CD4-positive, alpha-beta T cell treated with Interleukin-10 for 1 hour (primary cell): Measurements from ENCODE around the gene EGFL6.
"Not testable (repeated sequence)": the region's sequence is repeated elsewhere in the genome, so short reads cannot be mapped to it uniquely, and the experiment has no call there.

Experiments
- DNase-seq: peaks from one replicate; pipeline ENCODE4 v3.0.0-alpha.2; 2020

The EGFL6 gene

DNA sequence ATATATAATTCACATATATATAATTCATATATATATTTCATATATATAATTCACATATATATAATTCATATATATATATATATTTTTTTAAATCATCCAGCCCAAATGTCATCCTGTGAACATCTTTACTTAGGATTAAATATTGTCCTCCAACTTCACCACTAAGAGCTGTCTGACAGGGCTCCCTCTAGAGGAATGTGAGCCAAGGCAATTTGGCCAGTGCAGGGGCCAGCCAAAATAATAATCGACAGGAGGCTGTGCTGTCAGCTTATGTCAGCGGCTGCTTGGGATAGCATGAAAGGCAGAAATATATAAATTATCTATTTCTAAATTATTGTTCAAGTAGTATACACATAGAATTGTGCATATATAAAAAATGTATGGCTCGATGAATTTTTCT, 29.5 kb downstream of the EGFL6 start:
- no peak for DNase-seq

DNA sequence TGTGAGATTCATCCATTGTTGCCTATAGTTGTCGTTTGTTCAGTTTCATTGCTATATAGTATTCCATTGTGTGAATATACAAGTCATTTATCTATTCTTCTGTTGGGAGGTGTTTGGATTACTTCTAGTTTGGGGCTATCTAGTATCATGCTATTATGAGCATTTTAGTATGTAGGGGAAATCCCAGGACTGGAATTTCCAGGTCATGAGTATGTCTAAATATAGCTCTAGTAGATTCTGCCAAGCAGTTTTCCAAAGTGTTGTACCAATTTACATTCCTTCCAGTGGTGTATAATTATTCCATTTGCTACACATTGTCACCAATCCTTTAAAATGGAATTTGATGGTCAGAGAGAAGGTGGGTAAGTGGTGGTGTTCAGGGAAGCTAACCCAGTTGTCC, 30.1 kb downstream of the EGFL6 start:
- DNase-seq = no peak

- no peak for DNase-seq
These were observed 36.2 kb downstream of the EGFL6 start for GRCh38 chrX:13605611-13606010.

DNA sequence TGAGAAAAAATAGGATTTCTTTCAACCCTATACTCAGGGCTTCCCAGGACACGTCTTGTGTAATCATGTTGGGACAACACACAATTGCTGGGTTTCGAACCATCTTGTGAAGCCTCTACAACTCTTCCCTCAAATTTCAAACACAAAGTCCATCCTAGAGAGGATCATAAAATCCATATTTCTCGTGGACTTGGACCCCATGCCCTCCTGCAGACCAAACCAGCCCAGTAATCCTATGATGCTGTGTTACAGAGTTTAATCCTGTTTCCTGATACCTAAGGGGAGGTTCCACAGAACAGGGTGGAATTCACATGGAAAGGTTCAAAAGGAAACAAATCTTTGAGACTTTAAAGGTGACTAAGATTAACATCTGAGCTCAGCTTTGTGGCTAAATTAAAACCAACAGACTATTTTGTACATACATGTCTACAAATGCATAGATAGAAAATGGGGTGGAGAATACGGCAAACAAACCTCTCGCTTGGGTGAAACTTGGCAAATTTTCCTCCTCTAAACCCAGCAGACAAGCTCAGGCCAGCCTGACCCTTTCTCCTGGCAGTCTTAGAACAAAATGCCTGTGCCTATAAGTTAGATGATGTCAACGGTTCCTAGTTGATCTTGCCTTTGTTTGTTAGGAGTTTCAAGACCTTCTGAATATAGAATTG, 38.1 kb downstream of the EGFL6 start:
- DNase-seq = no peak

- no peak for DNase-seq
These were observed 38.6 kb downstream of the EGFL6 start for GRCh38 chrX:13607996-13608365.

GRCh38 chrX:13614154-13614553, 44.8 kb downstream of the EGFL6 start:
- DNase-seq = no peak

DNA sequence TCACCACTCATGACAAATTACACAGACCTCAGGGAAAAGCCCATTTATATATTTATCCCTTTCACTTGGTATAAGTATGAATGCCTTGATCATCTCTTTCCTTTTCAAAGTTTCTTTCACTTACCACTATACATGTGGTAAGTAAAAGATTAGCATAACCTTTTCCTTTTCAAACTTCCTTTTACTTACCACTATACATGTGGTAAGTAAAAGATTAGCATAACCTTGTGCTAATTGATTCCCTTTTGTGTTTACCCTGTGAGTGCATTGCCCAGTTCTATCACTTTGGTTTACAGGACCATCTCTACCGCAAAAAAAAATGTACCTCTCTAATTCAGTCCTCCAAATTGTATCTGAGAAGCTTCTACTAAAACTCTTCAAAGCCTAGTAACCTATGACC, 50.8 kb downstream of the EGFL6 start:
- no peak for DNase-seq

GRCh38 chrX:13622401-13622964, 53.1 kb downstream of the EGFL6 start:
- DNase-seq = no peak

- no peak for DNase-seq
These were observed 57.9 kb downstream of the EGFL6 start for GRCh38 chrX:13627306-13627705.

DNA sequence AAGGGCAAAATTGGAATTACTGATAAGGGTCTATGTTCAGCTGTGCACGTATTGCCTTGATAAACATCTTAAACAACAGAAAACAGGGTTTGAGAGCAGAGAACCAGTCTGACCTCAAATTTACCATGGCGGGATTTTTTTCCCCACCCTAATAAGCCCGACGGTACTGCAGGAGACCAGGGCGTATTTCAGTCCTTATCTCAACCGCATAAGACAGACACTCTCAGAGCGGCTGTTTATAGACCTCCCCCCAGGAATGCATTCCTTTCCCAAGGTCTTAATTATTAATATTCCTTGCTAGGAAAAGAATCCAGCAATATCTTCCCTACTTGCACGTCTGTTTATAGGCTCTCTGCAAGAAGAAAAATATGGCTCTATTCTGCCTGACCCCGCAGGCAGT, 67.8 kb downstream of the EGFL6 start:
- DNase-seq = not testable (repeated sequence)

DNA sequence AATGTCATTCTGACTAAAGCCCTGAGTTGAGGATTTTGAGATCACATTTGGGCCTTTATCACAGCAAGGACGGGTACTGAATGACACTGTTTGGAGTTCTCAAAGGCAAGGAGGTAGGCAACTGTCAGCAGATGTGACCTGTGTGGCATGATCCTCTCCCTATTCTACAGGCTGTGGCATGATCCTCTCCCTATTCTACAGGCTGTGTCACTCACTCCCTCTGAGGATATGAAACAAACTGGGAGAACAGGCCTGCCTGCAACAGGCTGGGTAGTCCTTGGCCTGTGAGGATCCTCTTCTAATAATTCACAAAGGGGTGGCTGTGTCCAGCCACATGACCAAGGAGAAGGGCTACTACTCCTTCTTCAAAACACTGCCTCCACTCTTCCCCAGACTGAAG, 68.6 kb downstream of the EGFL6 start:
- no peak for DNase-seq

GRCh38 chrX:13638826-13639225, 69.4 kb downstream of the EGFL6 start:
- DNase-seq = no peak

- DNase-seq = not testable (repeated sequence)
These were observed 72.3 kb downstream of the EGFL6 start for GRCh38 chrX:13641684-13642083.

DNA sequence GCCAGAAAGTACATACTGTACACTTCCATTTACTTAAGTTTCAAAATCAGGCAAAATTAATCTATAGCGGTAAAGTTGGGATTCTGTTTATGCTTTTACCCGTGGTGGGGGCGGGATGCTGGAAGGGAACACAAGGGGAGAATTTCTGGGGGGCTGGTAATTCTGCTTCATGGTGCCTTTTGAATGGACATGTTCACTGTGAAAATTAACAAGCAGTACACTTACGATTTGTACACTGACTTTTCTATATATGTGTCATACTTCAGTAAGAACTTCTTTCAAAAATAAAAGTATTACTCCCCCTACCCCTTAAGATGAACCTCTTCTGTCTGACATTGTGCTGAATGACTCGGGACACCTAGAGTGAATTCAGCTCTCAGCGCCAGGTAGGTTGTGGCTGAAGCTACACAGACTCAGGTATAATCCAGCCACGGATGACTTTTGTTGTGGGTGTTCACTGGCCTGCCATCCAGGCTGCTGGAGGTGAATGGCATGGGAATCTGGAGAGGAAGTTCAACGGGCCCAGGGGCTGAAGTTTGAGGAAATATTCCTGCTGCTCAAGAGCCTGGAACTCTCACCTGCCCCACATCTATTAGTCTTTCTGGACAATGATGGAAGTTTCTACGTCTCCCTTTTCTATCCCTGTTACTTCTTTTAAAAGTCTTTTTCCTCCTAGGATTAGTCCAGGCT, 76.2 kb downstream of the EGFL6 start:
- DNase-seq = no peak

- peak; percentile 34 for DNase-seq
These were observed 76.8 kb downstream of the EGFL6 start for GRCh38 chrX:13646154-13646549.

DNA sequence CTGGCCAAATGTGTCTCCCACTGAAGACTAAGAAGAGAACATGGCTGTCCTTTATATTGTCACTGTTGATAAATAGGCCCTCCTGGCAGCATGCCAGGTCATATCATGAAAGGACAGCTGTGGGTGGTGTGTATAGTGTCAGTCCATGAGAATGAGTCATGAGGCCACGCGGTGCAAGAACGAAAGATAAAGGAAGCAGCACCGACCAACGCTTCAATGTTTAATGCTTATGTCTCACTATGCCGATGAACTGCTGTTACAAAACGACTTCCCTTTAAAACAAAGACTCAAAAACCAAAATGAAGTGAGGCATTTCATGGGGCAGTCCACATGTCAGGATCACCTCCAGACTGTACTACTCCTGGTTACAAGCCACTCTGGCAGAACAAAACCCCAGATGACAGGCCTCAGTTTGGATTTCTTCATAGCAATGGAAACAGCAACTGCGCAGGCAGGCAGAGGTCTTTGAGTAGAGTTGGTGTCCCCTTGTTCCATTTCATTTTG, 78.4 kb downstream of the EGFL6 start:
- peak; percentile 63 for DNase-seq

DNA sequence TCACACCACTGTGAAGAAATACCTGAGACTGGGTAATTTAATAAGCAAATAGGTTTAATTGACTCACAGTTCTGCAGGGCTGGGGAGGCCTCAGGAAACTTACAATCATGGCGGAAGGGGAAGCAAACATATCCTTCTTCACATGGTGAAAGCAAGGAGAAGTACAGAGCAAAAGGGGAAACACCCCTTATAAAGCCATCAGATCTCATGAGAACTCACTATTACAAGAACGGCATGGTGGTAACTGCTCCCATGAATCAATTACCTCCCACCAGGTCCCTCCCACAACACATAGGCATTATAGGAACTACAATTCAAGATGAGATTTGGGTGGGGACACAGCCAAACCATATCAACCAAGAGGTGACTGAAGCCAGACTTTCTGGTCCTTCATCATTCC, 78.9 kb downstream of the EGFL6 start:
- DNase-seq = not testable (repeated sequence)

DNA sequence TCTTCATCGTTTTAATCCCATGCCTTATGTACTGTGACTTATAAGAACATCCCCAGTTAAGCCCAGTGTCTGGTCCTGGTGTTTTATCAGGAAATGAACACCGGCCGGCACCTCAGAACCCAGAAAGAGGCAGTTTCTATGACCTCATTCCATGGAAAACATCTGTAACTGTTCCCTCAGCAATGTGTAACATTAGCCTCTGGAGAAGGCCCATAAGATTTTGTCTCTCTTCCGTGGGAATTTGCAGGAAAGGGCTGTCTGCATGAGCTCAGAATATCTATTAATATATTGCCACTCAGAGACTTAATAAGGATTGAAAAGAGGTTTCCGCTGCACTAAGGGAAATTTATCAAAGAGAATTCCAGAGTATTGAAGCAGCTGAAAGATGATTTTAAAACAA, 80.4 kb downstream of the EGFL6 start:
- DNase-seq = no peak

DNA sequence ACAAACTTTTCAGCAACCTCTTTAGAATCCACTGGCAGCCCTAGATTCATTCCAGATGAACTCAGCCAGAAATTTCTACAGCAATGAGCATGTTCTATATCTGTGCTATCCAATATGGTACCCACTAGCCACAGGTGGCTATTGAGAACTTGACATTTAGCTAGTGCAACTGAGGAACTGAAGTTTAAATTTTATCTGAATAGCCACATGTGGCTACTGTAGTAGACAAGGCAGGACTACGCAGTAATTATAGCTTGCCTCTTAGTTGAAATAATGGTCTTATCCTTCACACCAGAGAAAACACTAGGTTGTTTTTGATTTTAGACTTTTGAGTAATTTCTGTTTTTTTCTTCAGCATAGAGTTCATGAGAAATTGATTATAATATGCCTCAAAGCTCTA, 80.9 kb downstream of the EGFL6 start:
- no peak for DNase-seq

GRCh38 chrX:13651150-13651549, 81.7 kb downstream of the EGFL6 start:
- no peak for DNase-seq

DNA sequence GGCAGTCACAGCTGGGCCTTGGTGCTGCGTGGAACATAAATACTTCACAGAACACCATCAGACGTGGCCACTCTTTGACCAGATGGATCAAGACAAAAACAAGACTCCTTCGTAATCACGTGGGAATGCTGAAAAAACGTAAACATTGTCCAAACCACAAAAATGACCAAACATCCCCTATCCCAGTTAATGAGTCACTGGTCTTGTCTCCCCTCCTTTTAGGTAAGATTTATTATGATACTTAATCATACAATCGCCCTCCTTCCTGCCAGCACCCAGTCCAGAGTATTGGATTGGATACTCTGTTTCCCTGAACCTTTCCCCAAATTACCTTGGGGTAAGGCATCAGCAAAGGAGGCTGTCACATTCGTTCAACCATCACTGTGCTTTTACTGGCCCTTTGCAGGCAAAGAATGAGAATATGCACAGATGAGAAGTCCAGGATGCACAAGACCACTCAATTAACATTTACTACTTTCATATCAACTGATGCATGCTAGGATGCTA, 82.9 kb downstream of the EGFL6 start:
- no peak for DNase-seq

- peak; percentile 94 for DNase-seq
These were observed 83.7 kb downstream of the EGFL6 start, which contains the start of gene TCEANC for GRCh38 chrX:13652850-13653693. Gene TCEANC (plus strand): TSS chrX:13653141. CDS start chrX:13662509, 9,368 bp downstream.

DNA sequence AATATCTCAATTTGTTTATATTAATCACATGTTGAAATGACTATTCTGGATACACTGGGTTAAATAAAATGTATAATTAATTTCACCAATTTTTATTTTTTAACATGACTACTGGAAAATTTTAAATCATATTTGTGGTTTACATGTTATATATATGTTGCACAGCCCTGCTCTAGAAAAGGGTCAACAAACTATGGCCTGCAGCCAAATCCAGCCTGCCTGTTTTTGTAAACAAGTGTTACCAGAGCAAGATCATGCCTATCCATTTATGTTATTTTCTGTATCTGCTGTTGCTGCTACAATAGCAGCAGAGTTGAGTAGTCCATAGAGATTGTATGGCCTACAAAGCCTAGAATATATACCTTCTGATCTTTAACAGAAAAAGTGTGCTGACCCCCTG, 84.7 kb downstream of the EGFL6 start:
- no peak for DNase-seq
